ENCODE data around the gene KRT13. TPM values are rescaled to one million over a fixed set of nuclear protein-coding genes. Genes with fewer than 3 reads are reported as not detected.

KRT13 gene
- total and polyA plus RNA-seq, 2 donors (not counting 3 experiments of a cell fraction or from before 2014, with no cell fraction given): not detected

GRCh38 chr17:41521574-41522261 lies 16.3 kb upstream of the KRT13 start:
- ChIA-PET POLR2A (interaction anchor here (0.9 to 1.6 kb wide), 3 partner anchors 8 to 26 kb away, joined by 3 to 6 read pairs (median 3); no protein-coding TSS in a partner anchor), CTCF (interaction anchor here (0.8 to 5.3 kb wide), 10 partner anchors 8 to 141 kb away, joined by 3 to 66 read pairs (median 6); no protein-coding TSS in a partner anchor)
- Histone ChIP-seq H3K79me2 (ENCODE audit: control insufficient read depth, insufficient read depth, low read length) (no peaks in the 10 kb centered on the region), H3K9me1 (replicated peaks; ENCODE audit: control insufficient read depth, extremely low read depth, insufficient read depth, low read length) (no peaks in the 10 kb centered on the region), H3K4me3 (replicated peaks in 1 of 3; ENCODE audit: insufficient read depth in 1 of 3, low read depth in 1 of 3, low read length in 3 of 3) (no peak overlapping the region), H3K36me3 (ENCODE audit: control insufficient read depth in 2 of 2, extremely low read depth in 1 of 2, insufficient read depth in 2 of 2, low read length in 2 of 2) (no peaks in the 10 kb centered on the region), H4K20me1 (replicated peaks; ENCODE audit: control insufficient read depth, extremely low read depth, insufficient read depth, low read length) (no peaks in the 10 kb centered on the region), H3K27ac (ENCODE audit: insufficient read depth, low read depth, low read length) (peak overlapping the region; percentile 80), H3K4me2 (ENCODE audit: insufficient read depth, low read length) (peak overlapping the region; percentile 27), H3K27me3 (ENCODE audit: control insufficient read depth in 2 of 2, insufficient read depth in 2 of 2, low read length in 2 of 2) (no peaks in the 10 kb centered on the region), H3K9ac (replicated peaks; ENCODE audit: extremely low read depth, insufficient read depth, low read length) (peak overlapping the region; percentile 45), H3K4me1 (ENCODE audit: control insufficient read depth, extremely low read depth, insufficient read depth, low read length) (peaks cover 24% of the 10 kb centered on the region), H3K9me3 (replicated peaks; ENCODE audit: control insufficient read depth, insufficient read depth, low read length) (no peaks in the 10 kb centered on the region), H2AFZ (ENCODE audit: low read depth, low read length) (peak overlapping the region; percentile 28)
- peak; percentile 70 for DNase-seq (ENCODE audit: low read depth, low spot score)
- dilution Hi-C loops (cut with MboI; ENCODE audit: extremely low pct_ligation_motif_present, low sequenced_read_pairs): no loop called here
- intact Hi-C loops (cut with micrococcal nuclease): loop anchor here (1.0 kb wide), 2 partner anchors 9 to 27 kb away; no protein-coding TSS in a partner anchor
- TF ChIP-seq POLR2A (IDR thresholded peaks at IDR 0.05; ENCODE audit: low read depth, low read length): peak; percentile 29
- no peak for TF ChIP-seq MAX (IDR thresholded peaks at IDR 0.05; ENCODE audit: insufficient read depth, insufficient read length)
- TF ChIP-seq CTCF (IDR thresholded peaks at IDR 0.05; ENCODE audit: extremely low read depth in 1 of 2, insufficient read depth in 1 of 2, low read depth in 1 of 2, low read length in 2 of 2): peak in 1 of 2 donors; percentile 5
- peak; percentile 85 for TF ChIP-seq JUN (IDR thresholded peaks at IDR 0.05; ENCODE audit: borderline replicate concordance, insufficient read depth, insufficient read length, low read depth)
- TF ChIP-seq GATA2 (IDR thresholded peaks at IDR 0.05; ENCODE audit: insufficient read depth, insufficient read length, low read depth, low read length): no peak
- TF ChIP-seq POLR2AphosphoS5 (IDR thresholded peaks at IDR 0.05; ENCODE audit: insufficient read depth, low read depth, low read length): peak; percentile 76
- no peak for TF ChIP-seq EZH2 (IDR thresholded peaks at IDR 0.05; ENCODE audit: borderline replicate concordance, low read depth, low read length, severe bottlenecking)
- TF ChIP-seq FOS (IDR thresholded peaks at IDR 0.05; ENCODE audit: borderline replicate concordance, insufficient read depth, low read length): peak; percentile 94
- TF ChIP-seq MYC (IDR thresholded peaks at IDR 0.05; ENCODE audit: low read depth, low read length): no peak
- peak; percentile 98 for FAIRE-seq
- BruUV-seq (replicated peaks): no TSS peak
